HG02678 (cell line): ENCODE data around the gene OR14C36.
"Not testable (repeated sequence)": the region's sequence is repeated elsewhere in the genome, so short reads cannot be mapped to it uniquely, and the experiment has no call there.

Source experiments
- ATAC-seq: cut with Tn5 transposase; IDR thresholded peaks from one replicate; pipeline ENCODE4 v1.9.1; 2021; ENCODE audit warnings: mild to moderate bottlenecking, moderate library complexity; ENCODE audit not compliant: unreplicated experiment

The OR14C36 gene, protein sequence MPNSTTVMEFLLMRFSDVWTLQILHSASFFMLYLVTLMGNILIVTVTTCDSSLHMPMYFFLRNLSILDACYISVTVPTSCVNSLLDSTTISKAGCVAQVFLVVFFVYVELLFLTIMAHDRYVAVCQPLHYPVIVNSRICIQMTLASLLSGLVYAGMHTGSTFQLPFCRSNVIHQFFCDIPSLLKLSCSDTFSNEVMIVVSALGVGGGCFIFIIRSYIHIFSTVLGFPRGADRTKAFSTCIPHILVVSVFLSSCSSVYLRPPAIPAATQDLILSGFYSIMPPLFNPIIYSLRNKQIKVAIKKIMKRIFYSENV

DNA sequence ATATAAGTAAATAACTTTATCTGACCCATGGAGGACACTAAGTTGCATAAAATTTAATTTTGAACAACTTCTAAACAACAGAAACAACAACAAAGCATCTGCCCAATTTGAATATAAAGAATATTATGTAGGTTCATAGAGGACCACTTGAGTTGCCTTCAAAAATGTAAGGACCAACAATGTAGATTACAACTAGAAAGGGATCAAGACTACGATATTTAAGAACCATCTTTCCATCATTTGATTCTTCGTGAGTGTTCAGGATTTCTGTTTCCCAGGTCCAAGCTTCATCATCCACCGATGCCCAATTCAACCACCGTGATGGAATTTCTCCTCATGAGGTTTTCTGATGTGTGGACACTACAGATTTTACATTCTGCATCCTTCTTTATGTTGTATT, at the start of gene OR14C36:
Gene OR14C36, plus strand, starts transcription at position 301 of the 400 bp plus-strand sequence. Its CDS starts 0 bp downstream, at position 301.
- no peak for ATAC-seq

DNA sequence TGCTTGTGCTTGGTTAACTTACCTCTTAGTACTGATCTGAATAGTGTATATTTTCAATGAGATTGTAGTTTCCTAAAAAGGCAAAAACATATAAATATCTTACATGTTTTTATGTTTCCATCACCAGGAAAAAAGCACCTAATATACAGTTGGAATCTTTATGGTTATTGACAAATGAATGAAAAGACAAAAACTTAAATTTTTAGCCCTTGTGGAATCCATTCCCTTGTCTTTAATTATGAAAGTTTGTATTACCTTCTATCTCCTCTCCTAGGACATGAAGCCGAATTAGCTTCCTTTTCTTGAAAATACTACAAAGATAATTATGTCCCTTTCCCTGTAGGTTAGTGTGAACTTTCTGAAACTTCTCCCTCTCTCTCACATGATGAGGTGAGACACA, 45.3 kb upstream of the OR14C36 start, which contains the start of gene OR2T12:
Gene OR2T12, minus strand, starts transcription at position 101 of the 400 bp plus-strand sequence. CDS start 7,846 bp downstream, outside the sequence.
- ATAC-seq, result no peak

DNA sequence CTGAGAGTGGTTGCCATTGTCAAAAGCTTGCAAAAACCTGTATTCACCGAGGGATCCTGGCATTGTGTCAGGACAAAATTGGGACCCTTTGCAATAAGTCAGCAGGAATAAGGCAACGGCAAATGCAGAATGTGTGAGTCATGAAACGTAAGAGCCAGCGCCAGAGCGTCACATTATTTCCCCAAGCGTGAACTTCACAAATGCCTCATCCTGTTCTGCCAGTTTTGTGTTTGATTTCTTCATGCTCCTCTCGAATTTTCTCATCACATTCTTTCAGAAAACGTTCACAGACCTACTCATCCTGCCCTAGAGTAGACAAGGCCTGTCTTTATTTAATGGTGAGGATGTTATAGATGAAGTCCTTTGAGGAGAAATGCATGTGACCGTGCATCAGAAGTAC, 42.9 kb upstream of the OR14C36 start:
- not testable (repeated sequence) for ATAC-seq

DNA sequence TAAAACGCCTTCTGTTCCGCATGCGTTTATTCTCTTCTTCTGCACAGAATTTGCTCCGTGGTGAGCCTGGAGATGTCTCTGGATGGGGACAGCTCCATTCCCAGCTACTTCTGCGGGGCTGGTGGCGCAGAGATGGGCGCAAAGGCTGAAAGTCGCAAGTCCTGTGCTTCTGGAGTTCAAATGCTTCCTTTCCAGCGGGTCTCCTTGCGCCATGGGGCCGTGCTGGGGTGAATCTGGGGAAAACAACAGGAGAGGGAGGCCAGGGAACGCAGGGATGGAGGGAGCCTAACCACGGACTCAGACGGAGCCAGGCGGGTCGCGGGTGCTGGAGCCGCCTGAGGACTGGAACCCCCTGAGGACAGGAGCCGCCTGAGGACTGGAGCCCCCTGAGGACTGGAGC, 42.5 kb upstream of the OR14C36 start:
- no peak for ATAC-seq

DNA sequence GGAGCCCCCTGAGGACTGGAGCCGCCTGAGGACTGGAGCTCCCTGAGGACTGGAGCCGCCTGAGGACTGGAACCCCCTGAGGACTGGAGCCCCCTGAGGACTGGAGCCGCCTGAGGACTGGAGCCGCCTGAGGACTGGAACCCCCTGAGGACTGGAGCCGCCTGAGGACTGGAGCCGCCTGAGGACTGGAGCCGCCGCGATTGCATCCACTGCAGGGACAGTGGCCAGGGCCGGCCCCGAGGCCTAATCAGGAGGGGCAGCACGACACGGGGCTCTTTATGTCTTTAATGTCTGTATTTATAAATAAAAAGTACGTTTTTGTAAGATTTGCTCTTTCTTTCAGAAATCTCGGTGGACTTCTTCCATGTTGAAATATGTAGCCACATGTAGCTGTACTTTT, 41.8 kb upstream of the OR14C36 start:
- ATAC-seq, result not testable (repeated sequence)

DNA sequence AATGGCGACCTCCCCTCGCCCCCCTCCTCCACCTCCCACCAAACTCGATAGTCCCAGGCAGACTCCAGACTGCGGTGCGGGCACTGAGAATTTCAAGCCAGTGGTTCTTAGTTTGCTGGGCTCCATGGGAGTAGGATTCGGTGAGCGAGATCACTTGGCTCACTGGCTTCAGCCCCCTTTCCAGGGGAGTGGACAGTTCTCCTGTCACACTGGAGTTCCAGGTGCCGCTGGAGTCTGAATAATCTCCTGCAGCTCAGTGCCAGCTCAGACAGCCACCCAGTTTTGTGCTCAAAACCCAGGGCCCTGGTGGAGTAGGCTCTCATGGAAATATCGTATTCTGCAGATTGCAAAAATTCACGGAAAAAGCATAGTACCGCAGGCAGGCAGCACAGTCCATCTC, 31.8 kb upstream of the OR14C36 start:
- no peak for ATAC-seq

DNA sequence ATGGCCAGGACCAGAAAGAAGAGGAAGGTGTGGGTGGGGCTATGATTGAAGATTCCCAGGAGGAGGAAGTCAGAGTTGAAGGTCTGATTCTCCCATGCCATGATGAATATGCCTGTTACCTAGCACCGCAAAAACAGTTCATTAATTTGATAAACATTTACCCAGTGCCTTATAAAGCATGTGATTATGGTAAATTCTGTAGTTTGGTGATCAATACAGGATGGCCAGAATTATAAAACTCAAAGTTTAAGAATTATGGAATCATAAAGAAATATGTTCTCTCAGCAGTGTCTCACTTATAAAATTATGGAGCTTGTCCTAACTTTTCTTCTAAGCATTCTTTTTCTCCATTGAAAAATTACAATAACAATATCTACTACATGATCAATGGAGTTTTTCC, 24.1 kb upstream of the OR14C36 start, which contains the start of gene OR2M7:
Gene OR2M7, minus strand, starts transcription at position 101 of the 400 bp plus-strand sequence. Its CDS starts 0 bp downstream, at position 101.
- no peak for ATAC-seq

DNA sequence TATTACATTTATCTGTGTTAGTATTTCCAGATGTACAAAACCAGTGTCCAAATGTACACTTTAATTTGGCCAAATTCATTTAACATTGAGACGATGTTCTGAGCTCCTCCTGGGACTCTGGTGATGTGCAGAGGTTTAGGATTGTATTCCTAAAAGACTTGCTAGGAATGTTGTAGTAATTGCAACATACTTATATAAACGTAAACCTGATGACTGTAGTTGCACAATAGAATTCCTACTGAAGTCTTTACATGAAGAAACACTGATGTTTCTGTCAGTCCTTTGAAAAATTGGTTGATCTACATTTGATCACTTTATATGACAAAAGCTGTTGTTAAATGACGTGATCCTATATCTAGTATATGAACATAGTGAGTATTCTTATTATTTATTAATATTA, 5.1 kb upstream of the OR14C36 start:
- no peak for ATAC-seq

DNA sequence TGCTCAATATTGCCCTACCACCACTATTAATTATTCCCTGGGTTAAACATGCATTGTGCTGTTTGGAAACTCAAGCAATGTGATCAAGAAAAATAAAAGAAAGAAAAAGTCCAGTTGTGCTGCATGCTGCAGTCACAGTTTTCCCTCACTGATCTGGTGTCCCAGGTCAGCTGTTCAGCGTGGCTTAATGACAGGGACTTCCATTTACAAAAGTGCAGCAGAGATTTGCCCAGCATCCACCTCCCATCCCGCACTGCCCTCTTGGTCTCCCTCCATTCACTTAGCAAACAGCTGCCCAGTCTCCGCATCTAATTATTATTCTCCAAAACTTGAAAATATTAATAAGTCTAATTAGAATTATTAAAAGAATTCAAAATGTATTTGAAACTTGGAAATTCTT, 10.8 kb downstream of the OR14C36 start:
- ATAC-seq, result no peak

DNA sequence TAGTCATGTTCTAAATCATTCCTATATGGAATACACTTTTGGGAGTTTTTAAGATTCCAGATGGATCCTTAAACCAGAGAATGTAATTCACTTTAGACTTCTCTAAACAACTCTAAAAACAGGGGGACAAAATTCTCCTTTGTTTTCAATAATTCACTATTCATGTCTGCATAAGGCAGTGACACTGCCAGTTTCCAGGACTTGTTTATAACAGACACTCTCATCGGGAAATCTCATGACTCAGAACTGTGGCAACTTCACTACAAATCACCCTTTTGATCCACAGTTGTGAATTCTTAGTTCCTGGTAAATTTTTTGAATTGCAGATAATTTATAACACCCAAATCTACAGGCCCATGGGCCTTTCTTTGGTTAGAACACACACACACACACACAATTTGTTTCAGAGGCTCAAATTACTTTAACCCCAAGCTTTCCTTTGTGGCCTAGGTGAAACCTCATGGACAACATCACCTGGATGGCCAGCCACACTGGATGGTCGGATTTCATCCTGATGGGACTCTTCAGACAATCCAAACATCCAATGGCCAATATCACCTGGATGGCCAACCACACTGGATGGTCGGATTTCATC, 12.6 kb downstream of the OR14C36 start, which contains the start of gene OR2T4:
Gene OR2T4, plus strand, starts transcription at position 545 of the 595 bp plus-strand sequence. Its CDS starts 0 bp downstream, at position 545.
- no peak for ATAC-seq

DNA sequence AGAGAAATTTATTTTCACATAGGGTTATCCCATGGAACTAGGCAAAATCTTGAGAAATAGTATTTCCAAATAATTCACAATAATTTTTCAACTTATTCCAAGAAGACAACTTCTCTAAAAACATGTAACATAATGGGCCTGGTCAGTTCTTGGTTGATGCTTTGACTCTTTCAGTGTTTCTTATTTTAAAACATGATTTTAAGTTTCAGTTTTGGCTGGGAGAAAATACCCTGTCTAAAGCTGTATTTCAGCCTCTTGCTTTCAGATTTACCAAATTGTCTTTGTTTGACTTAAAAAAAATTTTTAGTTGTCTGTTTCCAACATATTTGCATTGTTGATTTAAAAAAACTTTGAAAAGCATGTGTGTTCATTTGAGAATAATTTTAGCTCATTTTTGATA, 18.0 kb downstream of the OR14C36 start:
- no peak for ATAC-seq

DNA sequence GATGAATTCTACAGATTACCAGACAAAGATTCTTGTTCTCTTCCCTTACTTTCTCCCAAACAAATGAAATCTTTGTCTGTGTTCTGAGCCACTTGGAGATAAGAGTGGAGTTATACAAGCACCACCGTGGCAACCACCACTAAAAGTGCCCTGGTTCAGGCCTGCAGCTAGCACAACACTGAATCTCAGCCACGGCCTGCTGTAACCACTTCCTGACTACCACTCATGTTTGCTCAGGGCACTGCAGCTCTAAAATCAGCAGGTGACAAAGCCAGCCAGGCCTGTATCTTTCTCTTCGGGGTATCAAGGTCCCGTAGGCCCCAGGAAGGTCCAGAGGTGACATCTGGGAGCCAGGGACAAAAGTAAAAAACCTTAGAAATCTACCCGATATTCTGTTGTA, 23.8 kb downstream of the OR14C36 start:
- no peak for ATAC-seq

DNA sequence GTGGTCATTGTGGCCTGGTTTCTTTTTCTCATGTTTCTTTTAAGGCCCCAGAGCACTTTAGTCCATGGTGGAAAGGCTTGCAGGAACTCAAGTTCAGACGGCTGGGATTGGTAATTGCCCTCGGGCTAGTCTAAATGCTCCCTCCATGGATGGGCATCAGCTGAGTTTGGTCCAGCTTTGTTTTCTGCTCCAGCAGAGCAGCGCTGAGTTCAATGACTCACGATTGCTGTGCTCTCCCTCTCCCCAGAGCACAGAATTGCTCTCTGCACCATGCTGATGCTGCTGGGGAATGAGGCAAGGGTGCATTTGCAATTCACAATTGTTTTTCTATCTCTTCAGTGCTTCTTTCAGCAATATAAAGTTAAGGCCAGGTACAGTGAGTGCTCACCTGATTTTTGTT, 25.2 kb downstream of the OR14C36 start:
- no peak for ATAC-seq

DNA sequence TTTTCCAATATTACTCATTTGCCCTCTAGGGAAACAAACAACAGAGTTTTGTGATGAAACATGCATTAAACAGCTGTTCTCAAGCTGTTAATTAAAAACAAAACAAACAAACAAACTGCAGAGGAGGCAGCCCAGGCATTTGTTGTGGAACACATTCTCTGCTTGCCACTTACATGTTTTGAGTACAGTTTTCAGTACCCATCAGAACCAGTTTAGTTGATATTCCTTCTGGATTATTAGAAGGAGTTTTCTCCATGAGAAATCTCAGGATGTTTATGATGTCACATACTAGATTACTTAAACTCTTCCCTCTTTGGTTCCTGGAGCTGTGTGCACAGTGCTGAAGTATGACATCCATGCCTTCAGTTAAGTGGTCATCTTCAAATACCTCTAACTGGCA, 26.9 kb downstream of the OR14C36 start, which contains the start of gene OR2T6:
Gene OR2T6, plus strand, starts transcription at position 301 of the 400 bp plus-strand sequence. CDS start 11,863 bp downstream, outside the sequence.
- no peak for ATAC-seq

DNA sequence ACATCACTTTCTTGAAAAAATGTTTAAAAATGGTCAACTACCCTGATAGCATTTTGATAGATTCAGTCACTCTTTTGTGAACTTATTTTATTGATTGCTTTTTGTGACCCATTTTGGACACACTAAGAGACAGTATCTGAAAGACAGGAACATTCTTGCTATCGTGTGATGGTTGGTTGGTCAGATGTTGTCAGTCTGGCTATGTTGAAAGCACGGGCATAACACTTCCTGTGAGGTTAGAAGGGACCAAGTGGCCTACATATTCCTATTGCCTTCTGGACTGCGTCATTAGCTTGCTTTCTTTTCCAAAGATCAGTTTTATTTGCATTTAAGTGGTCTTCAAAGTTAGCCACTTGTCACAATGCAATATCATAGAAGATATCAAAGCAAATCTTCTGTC, 28.3 kb downstream of the OR14C36 start:
- ATAC-seq, result no peak

DNA sequence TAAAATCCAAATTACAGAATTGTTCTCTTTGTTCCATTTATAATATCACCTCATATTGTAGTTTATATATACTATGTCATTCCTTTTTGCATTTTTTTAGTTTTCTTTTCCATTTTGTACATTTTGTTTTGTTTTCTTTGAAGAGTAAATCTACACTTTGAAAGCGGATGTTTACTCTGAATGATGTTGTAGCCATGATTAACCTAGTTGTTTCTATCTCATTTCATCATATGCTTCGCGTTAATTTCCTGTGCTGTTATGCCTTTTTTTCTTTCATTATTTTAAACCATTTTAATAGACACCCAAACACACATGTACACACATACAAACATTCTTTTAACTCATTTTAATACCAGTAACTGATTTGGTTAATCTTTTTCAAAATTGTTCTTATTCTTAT, 32.3 kb downstream of the OR14C36 start:
- no peak for ATAC-seq

DNA sequence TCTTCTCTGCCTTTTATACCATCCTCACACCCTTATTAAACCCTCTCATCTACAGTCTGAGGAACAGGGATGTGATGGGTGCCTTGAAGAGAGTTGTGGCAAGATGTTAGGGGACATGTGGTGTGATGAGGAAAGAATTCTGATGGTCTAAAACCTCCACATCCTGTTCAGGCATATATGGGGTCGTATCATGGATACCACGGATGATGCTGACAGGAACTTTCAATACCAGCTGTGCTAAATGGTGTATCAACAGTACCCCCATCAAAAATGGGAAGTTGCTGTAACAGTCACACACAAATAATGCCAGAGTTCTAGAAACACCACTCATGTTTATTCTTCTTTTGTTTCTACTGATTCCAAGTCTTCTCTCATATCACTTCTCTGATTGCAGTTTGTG, 39.9 kb downstream of the OR14C36 start:
- ATAC-seq, result no peak

DNA sequence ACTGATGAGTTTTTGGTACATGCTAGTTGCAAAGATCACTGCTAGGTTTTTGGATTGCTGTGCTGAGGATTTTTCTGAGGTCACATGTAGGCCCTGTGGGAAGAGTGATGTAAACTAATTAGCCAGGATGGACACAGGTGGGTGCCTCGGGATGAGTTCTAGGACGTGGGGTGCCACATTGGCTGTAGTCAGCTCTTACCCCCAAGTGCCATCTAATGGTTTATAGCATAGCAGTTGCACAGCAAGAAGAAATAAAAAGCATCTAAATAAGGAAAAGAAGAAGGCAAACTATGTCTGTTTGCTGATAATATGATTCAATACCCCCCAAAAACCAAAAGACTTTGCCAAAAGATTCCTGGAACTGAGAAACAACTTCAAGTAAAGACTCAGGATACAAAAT, 44.5 kb downstream of the OR14C36 start:
- ATAC-seq, result no peak
